Ishikawa (cell line): ENCODE measurements around the gene XPO6.

Source experiments
- CREB1 ChIP-seq: IDR thresholded peaks from 2 replicates; pipeline ENCODE4 v1.6.1; 2012; ENCODE audit warnings: low read depth
- EGR1 ChIP-seq: IDR thresholded peaks from 2 replicates; pipeline ENCODE4 v1.6.1; 2012
- EP300 ChIP-seq: IDR thresholded peaks from 2 replicates; pipeline ENCODE4 v1.6.1; 2012; ENCODE audit warnings: borderline replicate concordance
- FOXM1 ChIP-seq: IDR thresholded peaks from 2 replicates; pipeline ENCODE4 v1.6.1; 2012; ENCODE audit warnings: low read depth, borderline replicate concordance
- NFIC ChIP-seq: IDR thresholded peaks from 2 replicates; pipeline ENCODE4 v1.6.1; 2012
- RAD21 ChIP-seq: IDR thresholded peaks from 2 replicates; pipeline ENCODE4 v1.6.1; 2012; ENCODE audit warnings: low read depth
- REST ChIP-seq: IDR thresholded peaks from 2 replicates; pipeline ENCODE4 v1.6.1; 2012; ENCODE audit warnings: low read depth, mild to moderate bottlenecking
- TEAD4 ChIP-seq: IDR thresholded peaks from 2 replicates; pipeline ENCODE4 v1.6.1; 2012
- YY1 ChIP-seq: IDR thresholded peaks from 2 replicates; pipeline ENCODE4 v1.6.1; 2012; ENCODE audit warnings: low read depth
- TF ChIP-seq, protein P1 (sequence below): IDR thresholded peaks from 2 replicates; pipeline ENCODE4 v1.6.1; 2012

DNA sequence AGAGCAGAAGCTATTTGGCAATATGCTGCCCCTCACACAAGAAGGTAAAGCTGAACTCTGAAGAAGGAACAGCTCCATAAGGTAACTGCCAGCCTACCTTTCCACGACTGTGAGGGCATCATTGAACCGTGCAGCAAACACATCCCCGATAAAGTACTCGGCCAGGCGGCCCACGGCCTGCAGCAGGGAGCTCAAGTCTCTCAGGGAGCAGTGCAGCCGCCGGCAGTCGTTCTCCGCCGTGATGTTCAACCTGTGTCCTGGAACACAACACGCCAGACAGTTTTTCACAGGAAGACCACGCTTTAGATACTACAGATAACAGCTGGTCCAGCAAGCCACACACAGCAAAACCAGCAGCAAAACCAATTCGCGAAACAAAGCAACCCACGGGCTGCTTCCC, 86.2 kb downstream of the XPO6 start:
- no peak for TF ChIP-seq YY1
- TF ChIP-seq, protein P1, sequence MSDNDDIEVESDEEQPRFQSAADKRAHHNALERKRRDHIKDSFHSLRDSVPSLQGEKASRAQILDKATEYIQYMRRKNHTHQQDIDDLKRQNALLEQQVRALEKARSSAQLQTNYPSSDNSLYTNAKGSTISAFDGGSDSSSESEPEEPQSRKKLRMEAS, result no peak
- TF ChIP-seq CREB1, result no peak
- no peak for TF ChIP-seq REST
- TF ChIP-seq EGR1, result no peak
- TF ChIP-seq EP300, result no peak
- no peak for TF ChIP-seq FOXM1
- no peak for TF ChIP-seq TEAD4
- no peak for TF ChIP-seq NFIC
- TF ChIP-seq RAD21, result no peak
